HG02981 (cell line): Measurements from ENCODE around the gene DENND1A.
"Not testable (repeated sequence)": the region's sequence is repeated elsewhere in the genome, so short reads cannot be mapped to it uniquely, and the experiment has no call there.

ENCODE experiments used
- ATAC-seq: cut with Tn5 transposase; IDR thresholded peaks from one replicate; pipeline ENCODE4 v1.9.1; 2021; ENCODE audit warnings: mild to moderate bottlenecking, moderate library complexity; ENCODE audit not compliant: unreplicated experiment

DENND1A gene

DNA sequence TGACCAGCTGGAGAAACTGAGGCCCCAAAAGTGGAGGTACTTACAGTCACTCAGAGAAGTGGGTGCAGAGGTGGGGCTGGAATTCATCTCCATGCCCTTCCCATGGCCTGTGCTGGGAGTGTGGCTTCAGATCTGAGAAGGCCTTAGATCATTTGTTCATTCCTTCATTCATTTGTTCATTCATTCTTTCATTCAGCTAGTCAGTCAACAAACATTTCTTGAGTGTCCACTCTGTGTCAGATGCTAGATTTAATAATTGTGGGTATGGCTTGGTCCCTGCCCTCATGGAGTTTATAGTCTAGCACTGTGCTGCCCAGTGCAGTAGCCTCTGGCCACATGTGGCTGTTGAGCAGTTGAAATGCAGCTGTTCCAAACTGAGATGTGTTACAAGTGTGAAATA lies 593.0 kb downstream of the DENND1A start:
- ATAC-seq = no peak

DNA sequence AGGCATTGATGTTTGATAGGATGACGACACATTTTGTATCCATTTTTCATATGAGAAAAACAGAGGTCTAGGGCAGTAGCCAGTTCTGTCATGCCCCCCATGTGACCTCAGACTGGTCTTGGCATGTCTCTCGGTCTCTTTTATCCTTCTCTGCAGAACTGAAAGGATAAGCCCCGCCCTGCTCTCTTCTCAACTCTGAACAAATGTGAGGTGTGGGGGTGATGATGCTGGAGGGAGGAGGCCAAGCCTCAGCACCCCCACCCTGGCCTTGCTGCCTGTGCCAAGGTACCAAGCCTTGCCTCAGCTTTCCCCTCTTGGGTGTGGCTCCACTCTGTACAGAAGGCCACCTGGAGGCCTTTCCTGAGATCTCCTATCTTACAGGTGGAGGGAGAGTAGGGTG lies 593.5 kb downstream of the DENND1A start:
- no peak for ATAC-seq

- ATAC-seq = no peak
Measured at GRCh38 chr9:123335986-123336329, 594.0 kb downstream of the DENND1A start.

DNA sequence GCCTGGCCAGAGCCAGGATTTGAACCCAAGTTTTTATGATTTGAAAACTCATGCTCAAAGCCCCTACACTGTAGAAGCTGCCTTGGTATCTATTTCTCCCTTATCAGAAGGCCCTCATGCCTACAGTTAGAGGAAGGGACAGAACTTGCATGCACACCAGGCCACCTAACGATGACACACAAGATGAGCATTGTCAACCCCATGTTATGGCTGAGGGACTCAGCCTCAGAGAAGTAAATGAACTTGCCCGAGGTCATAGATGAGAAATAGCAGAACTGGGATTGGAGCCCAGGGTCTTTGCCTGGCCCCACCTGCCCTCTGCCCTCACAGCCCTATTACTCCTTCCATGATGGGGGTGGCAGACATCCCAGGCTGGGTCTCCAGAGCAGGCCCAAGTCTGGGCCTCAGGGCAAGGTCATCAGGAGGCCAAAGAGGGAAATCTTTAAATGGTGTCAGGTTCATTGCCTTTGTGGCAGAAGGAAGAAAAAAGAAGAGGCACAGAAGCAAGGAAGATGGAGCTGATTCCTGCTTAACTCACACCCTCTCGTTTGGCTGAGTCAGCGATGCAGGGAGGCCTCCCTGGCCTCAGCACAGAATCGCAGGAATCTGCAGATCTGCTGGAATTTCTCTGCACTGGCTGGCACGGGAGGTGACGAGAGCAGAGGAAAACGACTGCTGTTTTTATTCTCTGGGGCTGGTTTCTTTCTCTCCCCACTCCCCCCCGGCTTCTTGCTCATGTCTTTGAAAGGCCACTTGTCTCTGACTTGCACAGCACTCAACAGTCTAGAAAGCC lies 594.5 kb downstream of the DENND1A start:
- ATAC-seq = no peak

- ATAC-seq = no peak
Measured at GRCh38 chr9:123334639-123335038, 595.3 kb downstream of the DENND1A start.

DNA sequence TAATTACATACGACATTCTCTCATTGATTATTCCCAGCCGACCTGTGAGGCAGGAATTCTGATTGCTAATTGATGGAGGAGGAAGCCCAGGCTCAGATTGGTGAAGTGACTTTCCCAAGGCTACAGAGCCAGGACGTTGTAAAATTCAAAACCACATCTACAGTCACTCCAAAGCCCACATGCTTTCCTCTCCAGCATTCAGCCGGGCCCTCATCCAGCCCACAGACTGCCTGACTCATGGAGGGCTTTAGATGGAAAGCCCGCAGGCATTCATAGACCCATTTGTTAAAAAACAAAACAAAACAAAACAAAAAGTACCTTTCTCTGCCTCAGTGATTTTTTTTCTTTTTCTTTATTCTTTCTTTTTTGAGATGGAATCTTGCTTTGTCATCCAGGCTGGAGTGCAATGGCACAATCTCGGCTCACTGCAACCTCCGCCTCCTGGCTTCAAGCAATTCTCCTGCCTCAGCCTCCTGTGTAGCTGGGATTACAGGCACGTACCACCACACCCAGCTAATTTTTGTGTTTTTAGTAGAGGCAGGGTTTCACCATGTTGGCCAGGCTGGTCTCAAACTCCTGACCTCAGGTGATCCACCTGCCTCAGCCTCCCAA lies 596.8 kb downstream of the DENND1A start:
- not testable (repeated sequence) for ATAC-seq

GRCh38 chr9:123331346-123332060 lies 598.4 kb downstream of the DENND1A start:
- no peak for ATAC-seq
